Measurements from ENCODE around the gene CNTF. TPM values are rescaled to one million over a fixed set of nuclear protein-coding genes. Genes with fewer than 3 reads are reported as not detected.

The CNTF gene
- total RNA-seq, 2 experiments from 2014 or later, result 1.8 to 2.4 TPM

GRCh38 chr11:58597486-58598144 is 24.9 kb upstream of the CNTF start:
- ChIA-PET CTCF (interaction anchor here (0.8 to 2.0 kb wide), 9 partner anchors 8 to 32 kb away, joined by 3 to 10 read pairs (median 4); partner anchors contain the start of gene LPXN), POLR2A (interaction anchor here (1.3 to 3.4 kb wide), 2 partner anchors 8 to 19 kb away, joined by 3 to 22 read pairs; partner anchors contain the start of gene ZFP91)
- Mint-ChIP-seq H3K27ac (peak overlapping the region; percentile 43), H3K4me1 (ENCODE audit: low read depth) (peaks cover 85% of the 10 kb centered on the region), H3K9me3 (no peaks in the 10 kb centered on the region), H3K27me3 (no peaks in the 10 kb centered on the region), H3K4me3 (no peak overlapping the region), H3K36me3 (ENCODE audit: low read depth) (peaks cover 48% of the 10 kb centered on the region)
- intact Hi-C loops (cut with micrococcal nuclease), result no loop called here
- no peak for TF ChIP-seq CTCF (IDR thresholded peaks at IDR 0.05)
- DNase-seq (no peak), ATAC-seq (peak; percentile 87)

GRCh38 chr11:58600510-58600909 is 22.0 kb upstream of the CNTF start:
- Mint-ChIP-seq H3K36me3 (ENCODE audit: low read depth) (peaks cover 56% of the 10 kb centered on the region), H3K4me3 (no peak overlapping the region), H3K9me3 (no peaks in the 10 kb centered on the region), H3K27me3 (no peaks in the 10 kb centered on the region), H3K4me1 (ENCODE audit: low read depth) (peaks cover 91% of the 10 kb centered on the region), H3K27ac (peak overlapping the region; percentile 53)
- CTCF ChIA-PET, result interaction anchor here (1.0 to 2.4 kb wide), 3 partner anchors 29 to 33 kb away, joined by 3 to 11 read pairs (median 4); no protein-coding TSS in a partner anchor
- intact Hi-C loops (cut with micrococcal nuclease), result no loop called here
- ATAC-seq (no peak), DNase-seq (no peak)
- POLR2A ChIA-PET, result interaction anchor here (0.9 kb wide), 1 partner anchor 21 kb away, joined by 3 read pairs; no protein-coding TSS in a partner anchor
- no peak for TF ChIP-seq CTCF (IDR thresholded peaks at IDR 0.05)

GRCh38 chr11:58606930-58607714 is 15.3 kb upstream of the CNTF start:
- ATAC-seq, result no peak
- CTCF ChIA-PET, result interaction anchor here (1.0 to 2.5 kb wide), 6 partner anchors 9 to 551 kb away, joined by 3 to 11 read pairs (median 4); no protein-coding TSS in a partner anchor
- H3K36me3 Mint-ChIP-seq (ENCODE audit: low read depth), result peaks cover 58% of the 10 kb centered on the region
- intact Hi-C loops (cut with micrococcal nuclease), result no loop called here
- POLR2A ChIA-PET, result interaction anchor here (0.8 to 2.3 kb wide), 4 partner anchors 16 to 83 kb away, joined by 3 to 11 read pairs (median 3); partner anchors contain the start of gene ZFP91
- TF ChIP-seq CTCF (IDR thresholded peaks at IDR 0.05), result no peak
- no peaks in the 10 kb centered on the region for H3K27me3 Mint-ChIP-seq
- no peak overlapping the region for H3K27ac Mint-ChIP-seq
- no peaks in the 10 kb centered on the region for H3K9me3 Mint-ChIP-seq
- H3K4me1 Mint-ChIP-seq (ENCODE audit: low read depth), result peaks cover 66% of the 10 kb centered on the region
- no peak for DNase-seq
- no peak overlapping the region for H3K4me3 Mint-ChIP-seq

GRCh38 chr11:58608331-58608730 is 14.1 kb upstream of the CNTF start:
- intact Hi-C loops (cut with micrococcal nuclease), result no loop called here
- no peak overlapping the region for H3K27ac Mint-ChIP-seq
- H3K4me1 Mint-ChIP-seq (ENCODE audit: low read depth), result peaks cover 65% of the 10 kb centered on the region
- no peak for ATAC-seq
- TF ChIP-seq CTCF (IDR thresholded peaks at IDR 0.05), result no peak
- DNase-seq, result no peak
- POLR2A ChIA-PET, result no interaction called here
- H3K9me3 Mint-ChIP-seq, result no peaks in the 10 kb centered on the region
- no peak overlapping the region for H3K4me3 Mint-ChIP-seq
- no peaks in the 10 kb centered on the region for H3K27me3 Mint-ChIP-seq
- CTCF ChIA-PET, result interaction anchor here (1.1 to 1.7 kb wide), 2 partner anchors 20 to 550 kb away, joined by 3 to 4 read pairs; no protein-coding TSS in a partner anchor
- H3K36me3 Mint-ChIP-seq (ENCODE audit: low read depth), result peaks cover 57% of the 10 kb centered on the region
